ENCODE data around the gene NBDY.

- TF ChIP-seq CTCF (IDR thresholded peaks at IDR 0.05) (no peak), POLR2AphosphoS5 (IDR thresholded peaks at IDR 0.05) (no peak), POLR2A (IDR thresholded peaks at IDR 0.05) (no peak)
These were observed 66.3 kb downstream of the NBDY start for GRCh38 chrX:56795309-56795868.

All from prostate gland (tissue), 2 donors.